Keratinocyte (primary cell): ENCODE data around the gene PAQR5.
A peak's percentile ranks its signal among the peaks of the same experiment; 100 is the strongest.

Experiments
- CTCF ChIP-seq, 3 experiments: IDR thresholded peaks in 1 of 3; conservative IDR thresholded peaks in 1 of 3; optimal IDR thresholded peaks in 1 of 3; 2 replicates in 2 of 3; 3 replicates in 1 of 3; pipeline versions ENCODE3 to v1.5.1; 2011; ENCODE audit warnings: low read length in 3 of 3, mild to moderate bottlenecking in 3 of 3, moderate library complexity in 2 of 3, control low read depth in 1 of 3, inconsistent platforms in 1 of 3; ENCODE audit not compliant: insufficient read depth in 2 of 3; ENCODE audit errors: extremely low read depth in 1 of 3
- EZH2 ChIP-seq: IDR thresholded peaks from one replicate; pipeline ENCODE4 v1.6.1; 2012; ENCODE audit warnings: inconsistent platforms, mild to moderate bottlenecking, low read length, moderate library complexity

GRCh38 chr15:69394556-69395282, 96.0 kb downstream of the PAQR5 start:
- TF ChIP-seq EZH2 = no peak
- peak; percentile 92 to 97 (median 96) for TF ChIP-seq CTCF (optimal IDR thresholded peaks at IDR 0.05 in 1 of 3, IDR thresholded peaks at IDR 0.05 in 1 of 3, conservative IDR thresholded peaks at IDR 0.05 in 1 of 3; ENCODE audit: extremely low read depth in 1 of 3, insufficient read depth in 2 of 3, low read length in 3 of 3)
